ENCODE results near the gene STEAP3.

STEAP3 gene

GRCh38 chr2:119227346-119227745 is 3.7 kb downstream of the STEAP3 start:
- no peak for TF ChIP-seq CTCF (IDR thresholded peaks at IDR 0.05; ENCODE audit: low read depth, low read length)
- TF ChIP-seq EZH2phosphoT487 (IDR thresholded peaks at IDR 0.05; ENCODE audit: low read depth) = no peak
- H3K9me3 ChIP-seq (ENCODE audit: insufficient read depth, low read length) = no peaks in the 10 kb centered on the region
- no peaks in the 10 kb centered on the region for H3K36me3 ChIP-seq (replicated peaks; ENCODE audit: low read depth, low read length)
- no peaks in the 10 kb centered on the region for H3K27me3 ChIP-seq (ENCODE audit: low read depth, low read length)
- H2AFZ ChIP-seq (ENCODE audit: low read depth, low read length) = no peak overlapping the region
- H3K4me1 ChIP-seq (ENCODE audit: low read length) = peaks cover 25% of the 10 kb centered on the region
- no peak overlapping the region for H3K27ac ChIP-seq (ENCODE audit: low read length)
- 0 out of 2 replicates have a peak, but pooled peaks cover 4% of the 10 kb centered on the region for H4K20me1 ChIP-seq (ENCODE audit: insufficient read depth, low read length)
- no peak overlapping the region for H3K4me2 ChIP-seq (ENCODE audit: low read length)
- no peak overlapping the region for H3K9ac ChIP-seq (ENCODE audit: low read length)
- H3K4me3 ChIP-seq (ENCODE audit: low read length) = no peak overlapping the region
- H3K79me2 ChIP-seq (ENCODE audit: low read length) = no peaks in the 10 kb centered on the region; the same call in 1 of the 2 replicates

DNA sequence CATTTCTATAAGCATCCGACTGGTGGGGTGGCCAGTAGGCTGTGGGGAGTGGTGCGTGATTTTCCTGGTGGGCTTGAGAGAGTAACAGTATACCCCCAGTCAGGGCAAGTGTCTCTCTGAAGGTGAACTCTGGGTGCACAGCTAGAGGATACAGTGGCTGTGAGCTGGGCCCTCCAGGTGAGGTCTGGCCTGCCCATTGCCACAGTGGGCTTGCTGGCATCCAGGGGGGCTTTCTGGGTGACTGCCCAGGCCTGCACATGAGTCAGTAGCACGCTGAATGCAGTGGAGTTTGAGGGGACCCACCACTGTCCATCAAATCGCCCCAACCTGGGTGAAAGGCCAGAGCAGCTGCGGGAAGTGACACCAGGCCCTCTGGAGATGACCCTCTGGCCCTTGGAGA is 4.5 kb downstream of the STEAP3 start:
- Histone ChIP-seq H3K27me3 (ENCODE audit: low read depth, low read length) (no peaks in the 10 kb centered on the region), H3K9ac (ENCODE audit: low read length) (no peak overlapping the region), H4K20me1 (ENCODE audit: insufficient read depth, low read length) (peaks cover 9% of the 10 kb centered on the region; the same call in 1 of the 2 replicates), H3K36me3 (replicated peaks; ENCODE audit: low read depth, low read length) (no peaks in the 10 kb centered on the region), H3K4me2 (ENCODE audit: low read length) (no peak overlapping the region), H3K79me2 (ENCODE audit: low read length) (peaks cover 4% of the 10 kb centered on the region), H2AFZ (ENCODE audit: low read depth, low read length) (no peak overlapping the region), H3K9me3 (ENCODE audit: insufficient read depth, low read length) (no peaks in the 10 kb centered on the region), H3K4me1 (ENCODE audit: low read length) (peaks cover 33% of the 10 kb centered on the region), H3K27ac (ENCODE audit: low read length) (no peak overlapping the region), H3K4me3 (ENCODE audit: low read length) (no peak overlapping the region)
- TF ChIP-seq EZH2phosphoT487 (IDR thresholded peaks at IDR 0.05; ENCODE audit: low read depth) (no peak), CTCF (IDR thresholded peaks at IDR 0.05; ENCODE audit: low read depth, low read length) (no peak)

DNA sequence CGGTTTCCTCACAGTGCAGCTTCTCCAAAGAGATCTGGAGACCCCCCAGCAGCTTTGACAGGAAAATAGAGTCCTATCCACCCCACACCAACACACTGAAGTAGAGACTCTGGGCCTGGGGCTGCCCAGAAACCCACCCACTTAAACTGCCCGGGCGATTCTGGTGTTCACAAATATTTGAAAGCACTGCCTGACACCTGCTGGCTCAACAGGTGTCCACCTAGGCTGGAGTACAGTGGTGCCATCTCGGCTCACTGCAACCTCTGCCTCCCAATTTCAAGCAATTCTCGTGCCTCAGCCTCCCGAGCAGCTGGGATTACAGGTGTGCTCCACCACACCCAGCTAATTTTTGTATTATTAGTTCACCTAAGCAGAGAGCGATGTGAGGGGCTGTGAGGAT is 5.3 kb downstream of the STEAP3 start:
- Histone ChIP-seq H2AFZ (ENCODE audit: low read depth, low read length) (no peak overlapping the region), H3K9ac (ENCODE audit: low read length) (no peak overlapping the region), H3K36me3 (replicated peaks; ENCODE audit: low read depth, low read length) (no peaks in the 10 kb centered on the region), H4K20me1 (ENCODE audit: insufficient read depth, low read length) (peaks cover 16% of the 10 kb centered on the region; the same call in 1 of the 2 replicates), H3K79me2 (ENCODE audit: low read length) (peaks cover 5% of the 10 kb centered on the region), H3K4me2 (ENCODE audit: low read length) (no peak overlapping the region), H3K27me3 (ENCODE audit: low read depth, low read length) (no peaks in the 10 kb centered on the region), H3K4me1 (ENCODE audit: low read length) (peaks cover 40% of the 10 kb centered on the region), H3K4me3 (ENCODE audit: low read length) (no peak overlapping the region), H3K27ac (ENCODE audit: low read length) (no peak overlapping the region), H3K9me3 (ENCODE audit: insufficient read depth, low read length) (no peaks in the 10 kb centered on the region)
- TF ChIP-seq EZH2phosphoT487 (IDR thresholded peaks at IDR 0.05; ENCODE audit: low read depth) (no peak), CTCF (IDR thresholded peaks at IDR 0.05; ENCODE audit: low read depth, low read length) (no peak)

GRCh38 chr2:119229716-119230115 is 6.1 kb downstream of the STEAP3 start:
- peaks cover 23% of the 10 kb centered on the region for H4K20me1 ChIP-seq (ENCODE audit: insufficient read depth, low read length)
- H3K9ac ChIP-seq (ENCODE audit: low read length) = no peak overlapping the region
- peaks cover 35% of the 10 kb centered on the region for H3K4me1 ChIP-seq (ENCODE audit: low read length)
- TF ChIP-seq CTCF (IDR thresholded peaks at IDR 0.05; ENCODE audit: low read depth, low read length) = no peak
- TF ChIP-seq EZH2phosphoT487 (IDR thresholded peaks at IDR 0.05; ENCODE audit: low read depth) = no peak
- no peaks in the 10 kb centered on the region for H3K36me3 ChIP-seq (replicated peaks; ENCODE audit: low read depth, low read length)
- H3K27me3 ChIP-seq (ENCODE audit: low read depth, low read length) = no peaks in the 10 kb centered on the region
- H3K9me3 ChIP-seq (ENCODE audit: insufficient read depth, low read length) = no peaks in the 10 kb centered on the region
- no peak overlapping the region for H3K4me3 ChIP-seq (ENCODE audit: low read length)
- no peak overlapping the region for H3K27ac ChIP-seq (ENCODE audit: low read length)
- H3K4me2 ChIP-seq (ENCODE audit: low read length) = no peak overlapping the region
- H2AFZ ChIP-seq (ENCODE audit: low read depth, low read length) = no peak overlapping the region
- H3K79me2 ChIP-seq (ENCODE audit: low read length) = peaks cover 11% of the 10 kb centered on the region
